ENCODE measurements around the gene ESPNL.

- TF ChIP-seq, protein P1, sequence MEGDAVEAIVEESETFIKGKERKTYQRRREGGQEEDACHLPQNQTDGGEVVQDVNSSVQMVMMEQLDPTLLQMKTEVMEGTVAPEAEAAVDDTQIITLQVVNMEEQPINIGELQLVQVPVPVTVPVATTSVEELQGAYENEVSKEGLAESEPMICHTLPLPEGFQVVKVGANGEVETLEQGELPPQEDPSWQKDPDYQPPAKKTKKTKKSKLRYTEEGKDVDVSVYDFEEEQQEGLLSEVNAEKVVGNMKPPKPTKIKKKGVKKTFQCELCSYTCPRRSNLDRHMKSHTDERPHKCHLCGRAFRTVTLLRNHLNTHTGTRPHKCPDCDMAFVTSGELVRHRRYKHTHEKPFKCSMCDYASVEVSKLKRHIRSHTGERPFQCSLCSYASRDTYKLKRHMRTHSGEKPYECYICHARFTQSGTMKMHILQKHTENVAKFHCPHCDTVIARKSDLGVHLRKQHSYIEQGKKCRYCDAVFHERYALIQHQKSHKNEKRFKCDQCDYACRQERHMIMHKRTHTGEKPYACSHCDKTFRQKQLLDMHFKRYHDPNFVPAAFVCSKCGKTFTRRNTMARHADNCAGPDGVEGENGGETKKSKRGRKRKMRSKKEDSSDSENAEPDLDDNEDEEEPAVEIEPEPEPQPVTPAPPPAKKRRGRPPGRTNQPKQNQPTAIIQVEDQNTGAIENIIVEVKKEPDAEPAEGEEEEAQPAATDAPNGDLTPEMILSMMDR (IDR thresholded peaks at IDR 0.05; ENCODE audit: low read length), result no peak
- TF ChIP-seq EZH2phosphoT487 (IDR thresholded peaks at IDR 0.05; ENCODE audit: low read length) (no peak), EZH2 (optimal IDR thresholded peaks at IDR 0.05; ENCODE audit: low read depth, low read length) (no peak)
These were observed 43.3 kb downstream of the ESPNL start for GRCh38 chr2:238143239-238143951.
